Pancreas (tissue), 10 donors: ENCODE data around the gene DUSP22. TPM values are rescaled to one million over a fixed set of nuclear protein-coding genes. Genes with fewer than 3 reads are reported as not detected.

Source experiments
- ATAC-seq, 4 donors: fragments of 200-7000 bp; cut with Tn5 transposase; one replicate each; pipeline versions ENCODE4 v1.8.0 to v1.9.1; 2020; ENCODE audit warnings: mild to moderate bottlenecking in 4 of 4, moderate library complexity in 4 of 4
- DNase-seq, 6 donors: peaks; one replicate each; pipeline ENCODE4 v3.0.0-alpha.2; 2020
- FAIRE-seq: peaks from 2 replicates; lab custom pipeline; 2012; peaks lifted over from hg19 to GRCh38; lab: Jason Lieb, UNC
- H3K27ac ChIP-seq, 4 donors: fragments of 200-600 bp; sonication (generic); 1 replicate in 3 of 4; 2 replicates in 1 of 4; pipeline versions ENCODE4 v1.5.0 to v1.8.0; 2020
- H3K27me3 ChIP-seq, 4 donors: fragments of 200-600 bp; one replicate each; pipeline ENCODE4 v1.8.0; 2021
- H3K36me3 ChIP-seq, 3 donors: fragments of 200-600 bp; sonication (generic) in 1 of 3; one replicate each; pipeline versions ENCODE4 v1.5.0 to v1.8.0; 2020 to 2021
- H3K4me1 ChIP-seq, 3 donors: fragments of 200-600 bp; one replicate each; pipeline ENCODE4 v1.8.0; 2021
- H3K4me3 ChIP-seq, 4 donors: fragments of 200-600 bp; sonication (generic) in 2 of 4; one replicate each; pipeline versions ENCODE4 v1.5.0 to v1.8.0; 2020 to 2021
- H3K9me3 ChIP-seq, 4 donors: fragments of 200-600 bp; one replicate each; pipeline ENCODE4 v1.8.0; 2021
- WGBS, 2 donors: extraction: QIAGEN DNeasy Blood & Tissue Kit; methylation state at CpG; one replicate each; pipeline ENCODE4 v1.1.7; 2013; 5-methylcytosine and 5-hydroxymethylcytosine counted together
- intact Hi-C, 3 donors: fragments of 100-400 bp; cut with DNase I; formaldehyde crosslinking; loops; one replicate each; pipeline versions ENCODE4 v1.11.1 to v1.14.2; 2022
- polyA plus RNA-seq, 2 donors: library from polyadenylated mRNA; stranded (reverse); fragments of 200-250 nt; gene quantifications; one replicate each; pipeline ENCODE4 v1.2.3, GENCODE V29; 2013
- total RNA-seq, 6 donors: library from RNA; stranded (reverse); fragmentation: NEBNext Ultra II Directional in 4 of 6; extraction: Animal tissue kit (Norgen Biotek cat#: 25700) in 4 of 6; gene quantifications; one replicate each; pipeline versions ENCODE4 v1.2.1 to v1.2.4, GENCODE V29; 2021 to 2023
- TF ChIP-seq, protein P1 (sequence below), 4 donors: fragments of 200-600 bp; sonication (generic) in 3 of 4; IDR thresholded peaks; one replicate each; pipeline versions ENCODE4 v1.5.0 to v1.8.0; 2021; ENCODE audit warnings: antibody characterized with exemption in 4 of 4
- donor health status: healthy with polysubstance abuse.
- donor health status: DM: no; HTN: no; CAD: no; lungs with moderate emphysema.
- donor health status: DM: no; HTN: no; CAD: no.
- donor health status: control.
- donor health status: control.
- donor health status: Bipolar disorder and iron deficiency.
- donor health status: DM: yes; HTN: yes; CAD: no.
- donor health status: DM: no; HTN: no; CAD: no.
- donor health status: DM: no; HTN: no; CAD: no.
- donor health status: DM: yes; HTN: yes; CAD: no.

The DUSP22 gene
- total and polyA plus RNA-seq, 8 donors = 16.4 to 32.9 (median 24.6) TPM

DNA sequence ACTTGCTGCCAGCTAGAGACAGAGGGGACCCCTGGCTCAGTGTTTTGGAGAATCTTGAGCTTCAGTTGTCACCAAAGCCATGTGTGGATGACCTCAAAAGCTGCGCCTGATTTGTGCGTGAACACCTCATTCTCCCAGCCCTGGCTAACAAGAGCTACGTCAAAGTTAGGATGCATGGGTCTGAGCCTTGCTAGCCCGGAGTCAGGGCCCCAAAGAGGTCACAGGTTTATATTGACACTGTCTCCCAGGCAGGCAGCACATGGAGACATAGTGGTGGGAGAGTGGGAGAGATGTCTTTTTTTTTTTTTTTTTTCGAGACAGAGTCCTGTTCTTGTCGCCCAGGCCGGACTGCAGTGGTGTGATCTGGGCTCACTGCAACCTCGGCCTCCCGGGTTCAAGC is 36.1 kb upstream of the DUSP22 start:
- H3K36me3 ChIP-seq = no peaks in the 10 kb centered on the region
- ATAC-seq = no peak
- H3K4me1 ChIP-seq = no peaks in the 10 kb centered on the region
- no peak overlapping the region for H3K27ac ChIP-seq
- no peaks in the 10 kb centered on the region for H3K9me3 ChIP-seq
- TF ChIP-seq, protein P1, sequence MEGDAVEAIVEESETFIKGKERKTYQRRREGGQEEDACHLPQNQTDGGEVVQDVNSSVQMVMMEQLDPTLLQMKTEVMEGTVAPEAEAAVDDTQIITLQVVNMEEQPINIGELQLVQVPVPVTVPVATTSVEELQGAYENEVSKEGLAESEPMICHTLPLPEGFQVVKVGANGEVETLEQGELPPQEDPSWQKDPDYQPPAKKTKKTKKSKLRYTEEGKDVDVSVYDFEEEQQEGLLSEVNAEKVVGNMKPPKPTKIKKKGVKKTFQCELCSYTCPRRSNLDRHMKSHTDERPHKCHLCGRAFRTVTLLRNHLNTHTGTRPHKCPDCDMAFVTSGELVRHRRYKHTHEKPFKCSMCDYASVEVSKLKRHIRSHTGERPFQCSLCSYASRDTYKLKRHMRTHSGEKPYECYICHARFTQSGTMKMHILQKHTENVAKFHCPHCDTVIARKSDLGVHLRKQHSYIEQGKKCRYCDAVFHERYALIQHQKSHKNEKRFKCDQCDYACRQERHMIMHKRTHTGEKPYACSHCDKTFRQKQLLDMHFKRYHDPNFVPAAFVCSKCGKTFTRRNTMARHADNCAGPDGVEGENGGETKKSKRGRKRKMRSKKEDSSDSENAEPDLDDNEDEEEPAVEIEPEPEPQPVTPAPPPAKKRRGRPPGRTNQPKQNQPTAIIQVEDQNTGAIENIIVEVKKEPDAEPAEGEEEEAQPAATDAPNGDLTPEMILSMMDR (IDR thresholded peaks at IDR 0.05) = no peak
- no peak for FAIRE-seq
- intact Hi-C loops = no loop called here
- no peak for DNase-seq
- no peak overlapping the region for H3K4me3 ChIP-seq
- 86 to 90% methylated on average over 9 of the region's 9 CpGs for WGBS, 2 donors
- H3K27me3 ChIP-seq = no peaks in the 10 kb centered on the region

DNA sequence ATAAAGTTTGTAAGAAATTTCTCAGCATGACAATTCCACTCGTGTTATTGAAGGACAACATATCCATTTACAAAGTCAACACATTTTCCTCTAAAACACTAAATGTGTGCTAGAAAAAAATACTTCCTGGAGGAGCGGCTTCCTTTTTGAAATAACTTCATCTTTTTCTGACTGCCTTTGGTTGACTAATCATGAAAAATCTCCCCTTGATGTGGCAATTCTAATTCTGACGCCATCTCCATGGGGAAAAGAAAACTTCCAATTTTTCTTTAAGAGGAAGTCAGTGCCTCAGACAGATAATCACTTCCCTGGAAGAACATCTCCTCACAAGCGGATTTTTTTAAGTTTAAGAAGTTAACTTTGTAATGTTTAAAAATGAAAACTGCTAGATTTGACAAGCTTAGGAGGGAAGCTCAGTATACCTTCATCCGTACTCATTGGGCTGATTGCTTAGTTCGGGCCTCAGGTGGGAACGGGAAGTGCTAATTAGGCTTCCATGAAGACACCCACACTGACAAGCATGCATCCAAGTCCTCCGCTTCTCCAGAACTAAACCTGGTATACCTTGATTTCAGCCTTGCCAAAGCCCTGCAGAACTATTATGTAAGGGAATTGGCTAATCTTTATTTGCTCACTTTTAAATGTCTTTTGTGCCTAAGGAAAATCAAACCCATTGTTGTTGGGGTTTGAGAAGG is 35.1 kb upstream of the DUSP22 start:
- FAIRE-seq = no peak
- no peak for DNase-seq
- Histone ChIP-seq H3K27me3 (no peaks in the 10 kb centered on the region), H3K4me3 (no peak overlapping the region), H3K27ac (no peak overlapping the region), H3K36me3 (no peaks in the 10 kb centered on the region), H3K4me1 (no peaks in the 10 kb centered on the region), H3K9me3 (no peaks in the 10 kb centered on the region)
- 60 to 63% methylated on average over 8 of the region's 8 CpGs for WGBS, 2 donors
- TF ChIP-seq, protein P1 (IDR thresholded peaks at IDR 0.05) = no peak
- ATAC-seq = peak in 1 of 4 donors; percentile 54
- intact Hi-C loops = no loop called here

DNA sequence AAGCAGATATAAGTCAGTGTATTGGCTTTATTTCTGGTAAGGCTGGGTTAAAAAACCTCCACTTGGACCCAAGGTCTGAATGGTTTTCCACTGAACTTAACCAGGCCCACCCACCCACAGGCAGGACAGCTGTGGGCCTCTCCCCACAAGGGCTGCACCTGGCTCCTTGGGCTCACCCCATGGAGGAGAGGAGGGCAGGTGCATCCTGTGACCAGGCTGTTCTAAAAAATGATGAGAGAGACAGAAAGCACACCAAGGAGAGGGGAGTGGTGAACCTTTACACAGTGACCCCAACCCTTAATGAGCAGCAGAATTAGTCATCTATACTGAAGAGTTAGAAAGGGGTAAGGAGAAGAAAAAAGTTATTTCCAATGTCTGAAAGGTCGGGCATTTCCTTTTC is 34.5 kb upstream of the DUSP22 start:
- no peaks in the 10 kb centered on the region for H3K4me1 ChIP-seq
- H3K27me3 ChIP-seq = no peaks in the 10 kb centered on the region
- intact Hi-C loops = no loop called here
- TF ChIP-seq, protein P1 (IDR thresholded peaks at IDR 0.05) = no peak
- H3K36me3 ChIP-seq = no peaks in the 10 kb centered on the region
- DNase-seq (no peak), FAIRE-seq (no peak), ATAC-seq (no peak)
- 24 to 50% methylated on average over 1 of the region's 1 CpG for WGBS, 2 donors
- H3K27ac ChIP-seq = no peak overlapping the region
- H3K4me3 ChIP-seq = no peak overlapping the region
- no peaks in the 10 kb centered on the region for H3K9me3 ChIP-seq

DNA sequence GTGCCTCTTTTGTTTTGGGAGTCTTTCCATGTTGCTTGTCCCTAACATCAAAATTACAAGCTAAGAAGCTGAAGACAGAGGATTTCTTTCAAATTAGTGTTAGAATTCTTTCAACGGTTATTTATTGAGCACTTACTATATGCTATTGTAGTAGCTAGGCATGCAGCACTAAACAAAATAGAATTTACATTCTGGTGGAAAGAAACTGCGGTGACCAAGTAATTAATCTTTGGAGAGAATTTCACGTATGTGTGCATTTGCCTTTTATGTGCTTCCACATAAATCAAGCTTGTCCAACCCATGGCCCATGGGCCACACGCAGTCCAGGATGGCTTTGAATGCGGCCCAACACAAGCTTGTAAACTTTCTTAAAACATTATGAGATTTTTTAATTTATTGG is 33.0 kb upstream of the DUSP22 start:
- WGBS, 2 donors = 77 to 79% methylated on average over 5 of the region's 5 CpGs
- FAIRE-seq (no peak), ATAC-seq (no peak), DNase-seq (no peak)
- no peaks in the 10 kb centered on the region for H3K4me1 ChIP-seq
- intact Hi-C loops = no loop called here
- TF ChIP-seq, protein P1 (IDR thresholded peaks at IDR 0.05) = no peak
- no peaks in the 10 kb centered on the region for H3K9me3 ChIP-seq
- H3K4me3 ChIP-seq = no peak overlapping the region
- H3K27me3 ChIP-seq = no peaks in the 10 kb centered on the region
- no peaks in the 10 kb centered on the region for H3K36me3 ChIP-seq
- H3K27ac ChIP-seq = no peak overlapping the region

DNA sequence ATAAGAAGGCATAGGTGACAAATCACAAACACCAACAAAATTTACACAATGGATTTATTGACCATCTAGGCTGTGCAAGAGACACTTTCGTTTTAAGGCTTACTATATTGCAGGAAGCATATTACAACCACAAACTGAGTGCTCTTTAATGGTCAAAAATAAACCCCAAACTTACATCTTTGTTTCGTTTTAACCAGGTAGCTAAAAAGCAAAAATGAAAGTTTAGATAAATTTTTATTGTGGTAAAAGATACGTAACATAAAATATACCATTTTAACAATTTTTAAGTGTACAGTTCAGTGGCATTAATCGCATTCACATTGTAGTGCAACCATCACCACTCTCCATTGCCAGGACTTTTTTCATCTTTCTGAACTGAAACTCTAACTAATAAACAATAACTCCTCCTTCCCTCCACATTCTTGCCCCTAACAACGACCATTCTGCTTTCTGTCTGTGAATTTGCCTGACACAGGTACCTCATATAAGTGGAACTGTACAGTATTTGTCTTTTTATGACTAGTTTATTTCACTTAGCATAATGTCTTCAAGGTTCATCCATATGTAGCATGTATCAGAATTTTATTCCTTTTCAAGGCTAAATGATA is 32.3 kb upstream of the DUSP22 start:
- no peaks in the 10 kb centered on the region for H3K36me3 ChIP-seq
- FAIRE-seq (no peak), ATAC-seq (no peak), DNase-seq (no peak)
- TF ChIP-seq, protein P1 (IDR thresholded peaks at IDR 0.05) = no peak
- no peak overlapping the region for H3K4me3 ChIP-seq
- intact Hi-C loops = no loop called here
- H3K27me3 ChIP-seq = no peaks in the 10 kb centered on the region
- H3K9me3 ChIP-seq = no peaks in the 10 kb centered on the region
- no peaks in the 10 kb centered on the region for H3K4me1 ChIP-seq
- 52 to 57% methylated on average over 5 of the region's 5 CpGs for WGBS, 2 donors
- no peak overlapping the region for H3K27ac ChIP-seq
